ENCODE measurements around the gene PEX7. TPM values are rescaled to one million over a fixed set of nuclear protein-coding genes. Genes with fewer than 3 reads are reported as not detected.
A peak's percentile ranks its signal among the peaks of the same experiment; 100 is the strongest.

PEX7 gene
- total and polyA plus RNA-seq, 4 experiments from 2014 or later: 4.4 to 7.2 (median 5.1) TPM

- Mint-ChIP-seq H3K36me3 (peaks cover 4 to 17% of the 10 kb centered on the region in 2 donors), H3K9me3 (peaks cover 0 to 7% (median 0%) of the 10 kb centered on the region in 8 donors), H3K4me1 (peaks cover 16 to 42% (median 20%) of the 10 kb centered on the region in 4 donors), H3K27me3 (no peaks in the 10 kb centered on the region), H3K4me3 (peak overlapping the region; percentile 24 to 98 (median 94)), H3K27ac (peak overlapping the region; percentile 92 to 98 (median 95))
- ChIA-PET CTCF (ENCODE audit: partially characterized antibody) (interaction anchor here (1.0 to 16.4 kb wide), 21 partner anchors 20 to 212 kb away, joined by 3 to 747 read pairs (median 12); partner anchors contain the start of gene PEX7), POLR2A (ENCODE audit: partially characterized antibody) (interaction anchor here (0.6 to 9.9 kb wide), 16 partner anchors 11 to 514 kb away, joined by 3 to 323 read pairs (median 10); partner anchors contain the start of gene PEX7)
- DNase-seq: peak in 1 of 5 donors; percentile 74
- peaks cover 34% of the 10 kb centered on the region for H3K4me1 ChIP-seq (ENCODE audit: insufficient read depth, low read length)
- no peaks in the 10 kb centered on the region for H3K27me3 ChIP-seq (ENCODE audit: insufficient read depth, low read length)
- H3K27ac ChIP-seq (ENCODE audit: low read depth, low read length): peak overlapping the region; percentile 99
- peak overlapping the region in 1 of 2 donors; percentile 100 for H3K4me3 ChIP-seq (ENCODE audit: low read length in 2 of 2)
- intact Hi-C loops (cut with micrococcal nuclease): loop anchor here (1.0 to 10.0 kb wide), 6 partner anchors 29 to 509 kb away; partner anchors contain the start of genes BCLAF1 and PEX7
- no peaks in the 10 kb centered on the region for H3K9me3 ChIP-seq (ENCODE audit: control insufficient read depth in 1 of 2, low read length in 2 of 2)
- H3K36me3 ChIP-seq (ENCODE audit: insufficient read depth, low read length): no peaks in the 10 kb centered on the region
Measured at GRCh38 chr6:136793363-136793762, 29.0 kb upstream of the PEX7 start.

- H3K27me3 Mint-ChIP-seq: peaks cover 1% of the 10 kb centered on the region in 2 donors
- Histone ChIP-seq H3K4me3 (ENCODE audit: low read length in 2 of 2) (no peak overlapping the region), H3K9me3 (ENCODE audit: control insufficient read depth in 1 of 2, low read length in 2 of 2) (no peaks in the 10 kb centered on the region), H3K27ac (ENCODE audit: low read depth, low read length) (no peak overlapping the region), H3K4me1 (ENCODE audit: insufficient read depth, low read length) (peaks cover 15% of the 10 kb centered on the region), H3K27me3 (ENCODE audit: insufficient read depth, low read length) (no peaks in the 10 kb centered on the region), H3K36me3 (ENCODE audit: insufficient read depth, low read length) (no peaks in the 10 kb centered on the region)
- H3K4me1 Mint-ChIP-seq: peaks cover 6 to 24% (median 7%) of the 10 kb centered on the region in 4 donors
- peak overlapping the region in 1 of 7 donors; percentile 30 for H3K27ac Mint-ChIP-seq
- no peak for DNase-seq
- H3K9me3 Mint-ChIP-seq: peaks cover 0 to 7% (median 0%) of the 10 kb centered on the region in 8 donors
- H3K36me3 Mint-ChIP-seq: peaks cover 0 to 14% of the 10 kb centered on the region in 2 donors
- ChIA-PET CTCF (ENCODE audit: partially characterized antibody) (interaction anchor here (1.0 to 16.4 kb wide), 4 partner anchors 9 to 187 kb away, joined by 3 to 747 read pairs (median 4); no protein-coding TSS in a partner anchor), POLR2A (ENCODE audit: partially characterized antibody) (interaction anchor here (2.4 kb wide), 1 partner anchor 151 kb away, joined by 10 read pairs; no protein-coding TSS in a partner anchor)
- intact Hi-C loops (cut with micrococcal nuclease): loop anchor here (10.0 kb wide), 1 partner anchor 511 kb away; the partner anchor contains the start of gene BCLAF1
- no peak overlapping the region for H3K4me3 Mint-ChIP-seq
Measured at GRCh38 chr6:136795386-136795785, 27.0 kb upstream of the PEX7 start.

- ChIA-PET POLR2A (ENCODE audit: partially characterized antibody) (interaction anchor here (2.4 kb wide), 1 partner anchor 152 kb away, joined by 10 read pairs; no protein-coding TSS in a partner anchor), CTCF (ENCODE audit: partially characterized antibody) (interaction anchor here (16.4 kb wide), 1 partner anchor 149 kb away, joined by 747 read pairs; no protein-coding TSS in a partner anchor)
- peaks cover 5 to 18% (median 6%) of the 10 kb centered on the region in 4 donors for H3K4me1 Mint-ChIP-seq
- H3K27ac ChIP-seq (ENCODE audit: low read depth, low read length): no peak overlapping the region
- intact Hi-C loops (cut with micrococcal nuclease): loop anchor here (10.0 kb wide), 1 partner anchor 511 kb away; the partner anchor contains the start of gene BCLAF1
- no peaks in the 10 kb centered on the region for H3K9me3 ChIP-seq (ENCODE audit: control insufficient read depth in 1 of 2, low read length in 2 of 2)
- no peak overlapping the region for H3K4me3 ChIP-seq (ENCODE audit: low read length in 2 of 2)
- peaks cover 0 to 11% of the 10 kb centered on the region in 2 donors for H3K36me3 Mint-ChIP-seq
- no peak for DNase-seq
- peaks cover 1 to 4% of the 10 kb centered on the region in 2 donors for H3K27me3 Mint-ChIP-seq
- H3K27me3 ChIP-seq (ENCODE audit: insufficient read depth, low read length): no peaks in the 10 kb centered on the region
- H3K4me1 ChIP-seq (ENCODE audit: insufficient read depth, low read length): peaks cover 9% of the 10 kb centered on the region
- H3K4me3 Mint-ChIP-seq: no peak overlapping the region
- no peaks in the 10 kb centered on the region for H3K36me3 ChIP-seq (ENCODE audit: insufficient read depth, low read length)
- no peak overlapping the region for H3K27ac Mint-ChIP-seq
- H3K9me3 Mint-ChIP-seq: peaks cover 0 to 7% (median 0%) of the 10 kb centered on the region in 8 donors
Measured at GRCh38 chr6:136795996-136796395, 26.4 kb upstream of the PEX7 start.

GRCh38 chr6:136798044-136798443 lies 24.3 kb upstream of the PEX7 start:
- no peak for DNase-seq
- no peak overlapping the region for H3K27ac ChIP-seq (ENCODE audit: low read depth, low read length)
- Mint-ChIP-seq H3K27ac (no peak overlapping the region), H3K27me3 (peaks cover 1 to 4% of the 10 kb centered on the region in 2 donors), H3K9me3 (peaks cover 0 to 7% (median 0%) of the 10 kb centered on the region in 8 donors), H3K4me1 (peaks cover 4 to 6% (median 5%) of the 10 kb centered on the region in 4 donors), H3K4me3 (no peak overlapping the region), H3K36me3 (no peaks in the 10 kb centered on the region)
- no peaks in the 10 kb centered on the region for H3K36me3 ChIP-seq (ENCODE audit: insufficient read depth, low read length)
- H3K4me1 ChIP-seq (ENCODE audit: insufficient read depth, low read length): peaks cover 8% of the 10 kb centered on the region
- ChIA-PET POLR2A (ENCODE audit: partially characterized antibody) (no interaction called here), CTCF (ENCODE audit: partially characterized antibody) (interaction anchor here (16.4 kb wide), 1 partner anchor 151 kb away, joined by 747 read pairs; no protein-coding TSS in a partner anchor)
- no peaks in the 10 kb centered on the region for H3K27me3 ChIP-seq (ENCODE audit: insufficient read depth, low read length)
- no peaks in the 10 kb centered on the region for H3K9me3 ChIP-seq (ENCODE audit: control insufficient read depth in 1 of 2, low read length in 2 of 2)
- no peak overlapping the region for H3K4me3 ChIP-seq (ENCODE audit: low read length in 2 of 2)
- intact Hi-C loops (cut with micrococcal nuclease): loop anchor here (10.0 kb wide), 1 partner anchor 513 kb away; the partner anchor contains the start of gene BCLAF1

- Histone ChIP-seq H3K27me3 (ENCODE audit: insufficient read depth, low read length) (no peaks in the 10 kb centered on the region), H3K27ac (ENCODE audit: low read depth, low read length) (no peak overlapping the region), H3K4me1 (ENCODE audit: insufficient read depth, low read length) (no peaks in the 10 kb centered on the region), H3K4me3 (ENCODE audit: low read length in 2 of 2) (no peak overlapping the region), H3K9me3 (ENCODE audit: control insufficient read depth in 1 of 2, low read length in 2 of 2) (no peaks in the 10 kb centered on the region), H3K36me3 (ENCODE audit: insufficient read depth, low read length) (no peaks in the 10 kb centered on the region)
- POLR2A ChIA-PET (ENCODE audit: partially characterized antibody): interaction anchor here (1.2 kb wide), 1 partner anchor 9 kb away, joined by 3 read pairs; the partner anchor contains the start of gene MAP3K5
- H3K27me3 Mint-ChIP-seq: peaks cover 1 to 4% of the 10 kb centered on the region in 2 donors
- peaks cover 0 to 7% (median 0%) of the 10 kb centered on the region in 8 donors for H3K9me3 Mint-ChIP-seq
- H3K36me3 Mint-ChIP-seq: no peaks in the 10 kb centered on the region
- no peaks in the 10 kb centered on the region for H3K4me1 Mint-ChIP-seq
- no peak overlapping the region for H3K4me3 Mint-ChIP-seq
- CTCF ChIA-PET (ENCODE audit: partially characterized antibody): interaction anchor here (0.6 to 4.6 kb wide), 4 partner anchors 9 to 157 kb away, joined by 3 to 25 read pairs (median 8); partner anchors contain the start of gene MAP3K5
- H3K27ac Mint-ChIP-seq: no peak overlapping the region
- intact Hi-C loops (cut with micrococcal nuclease): no loop called here
- no peak for DNase-seq
Measured at GRCh38 chr6:136801581-136801980, 20.8 kb upstream of the PEX7 start.

GRCh38 chr6:136803608-136804007 lies 18.8 kb upstream of the PEX7 start:
- no peak for DNase-seq
- no peak overlapping the region for H3K4me3 Mint-ChIP-seq
- no peaks in the 10 kb centered on the region for H3K36me3 ChIP-seq (ENCODE audit: insufficient read depth, low read length)
- no peaks in the 10 kb centered on the region for H3K4me1 ChIP-seq (ENCODE audit: insufficient read depth, low read length)
- intact Hi-C loops (cut with micrococcal nuclease): no loop called here
- no peaks in the 10 kb centered on the region for H3K4me1 Mint-ChIP-seq
- peaks cover 1 to 4% of the 10 kb centered on the region in 2 donors for H3K27me3 Mint-ChIP-seq
- POLR2A ChIA-PET (ENCODE audit: partially characterized antibody): no interaction called here
- H3K36me3 Mint-ChIP-seq: no peaks in the 10 kb centered on the region
- no peaks in the 10 kb centered on the region for H3K9me3 Mint-ChIP-seq
- H3K9me3 ChIP-seq (ENCODE audit: control insufficient read depth in 1 of 2, low read length in 2 of 2): no peaks in the 10 kb centered on the region
- H3K4me3 ChIP-seq (ENCODE audit: low read length in 2 of 2): no peak overlapping the region
- H3K27me3 ChIP-seq (ENCODE audit: insufficient read depth, low read length): no peaks in the 10 kb centered on the region
- CTCF ChIA-PET (ENCODE audit: partially characterized antibody): interaction anchor here (1.5 to 4.6 kb wide), 3 partner anchors 11 to 159 kb away, joined by 5 to 25 read pairs (median 5); partner anchors contain the start of gene MAP3K5
- no peak overlapping the region for H3K27ac Mint-ChIP-seq
- no peak overlapping the region for H3K27ac ChIP-seq (ENCODE audit: low read depth, low read length)

GRCh38 chr6:136809091-136809860 lies 13.1 kb upstream of the PEX7 start:
- H3K4me3 ChIP-seq (ENCODE audit: low read length in 2 of 2): no peak overlapping the region
- ChIA-PET CTCF (ENCODE audit: partially characterized antibody) (no interaction called here), POLR2A (ENCODE audit: partially characterized antibody) (no interaction called here)
- no peak overlapping the region for H3K27ac ChIP-seq (ENCODE audit: low read depth, low read length)
- Mint-ChIP-seq H3K36me3 (no peaks in the 10 kb centered on the region), H3K27ac (peak overlapping the region in 1 of 7 donors; percentile 30), H3K9me3 (no peaks in the 10 kb centered on the region), H3K27me3 (no peaks in the 10 kb centered on the region), H3K4me3 (no peak overlapping the region), H3K4me1 (no peaks in the 10 kb centered on the region)
- H3K36me3 ChIP-seq (ENCODE audit: insufficient read depth, low read length): no peaks in the 10 kb centered on the region
- no peak for DNase-seq
- no peaks in the 10 kb centered on the region for H3K27me3 ChIP-seq (ENCODE audit: insufficient read depth, low read length)
- intact Hi-C loops (cut with micrococcal nuclease): no loop called here
- no peaks in the 10 kb centered on the region for H3K9me3 ChIP-seq (ENCODE audit: control insufficient read depth in 1 of 2, low read length in 2 of 2)
- H3K4me1 ChIP-seq (ENCODE audit: insufficient read depth, low read length): no peaks in the 10 kb centered on the region

All from CD4-positive, alpha-beta memory T cell (primary cell).